Measurements from ENCODE around the gene CFAP20DC. TPM values are rescaled to one million over a fixed set of nuclear protein-coding genes. Genes with fewer than 3 reads are reported as not detected.
"Not testable (repeated sequence)": the region's sequence is repeated elsewhere in the genome, so short reads cannot be mapped to it uniquely, and the experiment has no call there.

CFAP20DC gene
- total RNA-seq, 2 experiments from 2014 or later, result 1.0 to 1.8 TPM

DNA sequence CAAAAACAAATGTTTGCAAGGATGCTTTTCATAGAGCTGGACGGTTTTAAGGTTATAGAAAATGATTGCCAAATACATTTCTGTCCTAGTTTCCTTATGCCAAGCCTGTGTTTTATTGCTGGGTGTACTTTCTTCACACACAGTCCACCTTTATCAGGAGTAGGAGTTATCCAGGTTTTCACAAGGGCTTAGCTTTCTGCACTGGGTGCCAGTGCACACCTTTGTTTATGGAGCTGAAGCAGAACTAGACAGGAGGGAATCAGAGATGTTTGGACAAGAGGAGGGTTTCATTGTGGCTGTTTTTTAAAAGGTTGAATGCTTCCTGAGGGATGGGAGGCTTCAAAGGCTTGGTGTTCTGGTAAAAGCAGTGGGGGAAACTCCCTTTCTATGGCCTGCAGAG is 353.7 kb downstream of the CFAP20DC start:
- POLR2A ChIA-PET, result interaction anchor here (1.3 kb wide), 1 partner anchor 16 kb away, joined by 3 read pairs; no protein-coding TSS in a partner anchor

DNA sequence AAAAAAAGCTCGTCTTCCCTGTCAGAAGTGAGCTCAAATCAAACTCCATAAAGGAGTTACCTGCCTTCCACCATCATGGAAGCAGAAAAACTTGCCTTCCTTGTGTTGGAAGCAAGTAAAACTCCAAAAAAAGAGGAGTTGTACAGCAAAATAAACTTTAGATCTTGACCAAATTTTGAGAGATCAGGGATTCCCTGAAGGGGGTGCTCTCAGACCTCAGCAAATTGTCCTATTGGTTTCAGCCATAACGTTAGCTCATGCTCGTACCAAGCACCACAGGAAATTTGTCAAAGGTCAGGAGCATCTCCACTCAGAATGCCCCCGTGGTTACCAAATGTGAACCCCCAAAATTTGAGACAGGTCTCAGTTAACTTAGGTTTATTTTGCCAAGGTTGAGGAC is 354.5 kb downstream of the CFAP20DC start:
- H3K36me3 ChIP-seq (ENCODE audit: insufficient read depth, low read length); H3K9me2 ChIP-seq (ENCODE audit: insufficient read depth, low read length); CTCF ChIA-PET (ENCODE audit: unreplicated experiment); H4K20me1 ChIP-seq (ENCODE audit: insufficient read depth, low read length); intact Hi-C loops (cut with micrococcal nuclease; ENCODE audit: unreplicated experiment); H3K4me2 ChIP-seq (ENCODE audit: low read length); H2AFZ ChIP-seq (ENCODE audit: low read length); H3K4me1 ChIP-seq (ENCODE audit: insufficient read depth, low read length, poor library complexity, severe bottlenecking); H3K4me3 ChIP-seq (ENCODE audit: low read depth, low read length, poor library complexity, severe bottlenecking); H3K79me2 ChIP-seq (ENCODE audit: insufficient read depth, low read depth, low read length); DNase-seq (ENCODE audit: low spot score); BruUV-seq (replicated peaks); H3K27ac ChIP-seq (ENCODE audit: low read depth, low read length, poor library complexity, severe bottlenecking): not testable (repeated sequence)
- H3K9me3 ChIP-seq (ENCODE audit: low read length), result peaks cover 17% of the 10 kb centered on the region; the same call in 1 of the 2 replicates
- POLR2A ChIA-PET, result interaction anchor here (1.3 kb wide), 1 partner anchor 15 kb away, joined by 3 read pairs; no protein-coding TSS in a partner anchor

More for the DNA sequence above, 353.7 kb downstream of the CFAP20DC start:
- H2AFZ ChIP-seq (ENCODE audit: low read length), result no peak overlapping the region
- no peak overlapping the region for H3K27ac ChIP-seq (ENCODE audit: low read depth, low read length, poor library complexity, severe bottlenecking)
- H3K4me2 ChIP-seq (ENCODE audit: low read length), result no peak overlapping the region
- intact Hi-C loops (cut with micrococcal nuclease; ENCODE audit: unreplicated experiment), result no loop called here
- H3K36me3 ChIP-seq (ENCODE audit: insufficient read depth, low read length), result no peaks in the 10 kb centered on the region
- no peaks in the 10 kb centered on the region for H3K79me2 ChIP-seq (ENCODE audit: insufficient read depth, low read depth, low read length)
- H4K20me1 ChIP-seq (ENCODE audit: insufficient read depth, low read length), result no peaks in the 10 kb centered on the region
- TF ChIP-seq, protein P1, sequence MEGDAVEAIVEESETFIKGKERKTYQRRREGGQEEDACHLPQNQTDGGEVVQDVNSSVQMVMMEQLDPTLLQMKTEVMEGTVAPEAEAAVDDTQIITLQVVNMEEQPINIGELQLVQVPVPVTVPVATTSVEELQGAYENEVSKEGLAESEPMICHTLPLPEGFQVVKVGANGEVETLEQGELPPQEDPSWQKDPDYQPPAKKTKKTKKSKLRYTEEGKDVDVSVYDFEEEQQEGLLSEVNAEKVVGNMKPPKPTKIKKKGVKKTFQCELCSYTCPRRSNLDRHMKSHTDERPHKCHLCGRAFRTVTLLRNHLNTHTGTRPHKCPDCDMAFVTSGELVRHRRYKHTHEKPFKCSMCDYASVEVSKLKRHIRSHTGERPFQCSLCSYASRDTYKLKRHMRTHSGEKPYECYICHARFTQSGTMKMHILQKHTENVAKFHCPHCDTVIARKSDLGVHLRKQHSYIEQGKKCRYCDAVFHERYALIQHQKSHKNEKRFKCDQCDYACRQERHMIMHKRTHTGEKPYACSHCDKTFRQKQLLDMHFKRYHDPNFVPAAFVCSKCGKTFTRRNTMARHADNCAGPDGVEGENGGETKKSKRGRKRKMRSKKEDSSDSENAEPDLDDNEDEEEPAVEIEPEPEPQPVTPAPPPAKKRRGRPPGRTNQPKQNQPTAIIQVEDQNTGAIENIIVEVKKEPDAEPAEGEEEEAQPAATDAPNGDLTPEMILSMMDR (conservative IDR thresholded peaks at IDR 0.05; ENCODE audit: low read length), result no peak
- TF ChIP-seq EZH2phosphoT487 (IDR thresholded peaks at IDR 0.05; ENCODE audit: borderline replicate concordance, low read depth, low read length), result no peak
- H3K4me1 ChIP-seq (ENCODE audit: insufficient read depth, low read length, poor library complexity, severe bottlenecking), result no peaks in the 10 kb centered on the region
- CTCF ChIA-PET (ENCODE audit: unreplicated experiment), result no interaction called here
- no peak overlapping the region for H3K4me3 ChIP-seq (ENCODE audit: low read depth, low read length, poor library complexity, severe bottlenecking)
- no peak for DNase-seq (ENCODE audit: low spot score)
- H3K9me3 ChIP-seq (ENCODE audit: low read length), result peaks cover 12% of the 10 kb centered on the region; the same call in 1 of the 2 replicates
- no peaks in the 10 kb centered on the region for H3K9me2 ChIP-seq (ENCODE audit: insufficient read depth, low read length)
- BruUV-seq (replicated peaks), result no TSS peak

DNA sequence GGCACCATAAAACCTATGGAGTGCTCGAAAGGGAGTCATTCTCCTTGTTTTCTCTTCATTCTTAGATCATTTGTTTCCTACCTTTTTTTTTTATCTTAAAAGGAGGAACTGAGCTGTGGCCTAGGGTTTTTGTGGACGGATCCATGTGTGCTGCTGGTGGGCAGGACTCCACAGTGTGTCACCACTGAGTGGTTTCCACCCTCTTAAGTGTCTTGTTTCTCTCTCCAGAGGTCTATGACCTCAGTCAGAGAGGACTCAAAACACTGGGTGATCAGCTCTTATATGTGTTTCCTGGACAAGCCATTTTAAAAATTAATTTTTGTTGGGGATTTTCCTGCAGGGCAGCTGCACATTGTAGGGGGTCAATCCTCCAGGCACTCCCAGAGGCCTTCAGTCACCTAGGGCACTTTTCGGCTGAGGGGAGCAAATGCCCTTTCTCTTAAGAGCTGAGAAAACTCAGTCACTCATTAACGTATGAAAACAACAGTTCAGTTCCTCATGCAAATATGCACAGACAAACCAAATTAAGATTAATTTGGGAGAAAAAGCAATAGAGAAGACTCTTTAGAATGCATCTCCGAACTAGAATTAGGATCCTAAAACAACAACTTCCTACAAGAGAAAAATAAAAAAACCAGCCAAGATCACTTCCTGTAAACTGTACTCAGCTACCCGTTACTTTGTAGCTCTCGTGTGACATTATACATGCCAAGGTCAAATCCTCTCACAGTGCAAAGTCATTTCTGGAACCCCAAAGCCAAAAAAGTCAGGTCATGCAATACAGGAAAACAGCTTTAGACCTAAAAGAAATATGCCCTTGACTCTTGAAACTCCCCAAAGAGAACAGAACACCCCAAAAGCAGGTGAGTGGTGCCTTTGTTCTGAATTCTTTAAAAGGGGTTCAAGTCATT is 355.6 kb downstream of the CFAP20DC start:
- no peak for TF ChIP-seq EZH2phosphoT487 (IDR thresholded peaks at IDR 0.05; ENCODE audit: borderline replicate concordance, low read depth, low read length)
- TF ChIP-seq, protein P1 (conservative IDR thresholded peaks at IDR 0.05; ENCODE audit: low read length), result no peak

More for the DNA sequence above, 355.6 kb downstream of the CFAP20DC start:
- H3K27ac ChIP-seq (ENCODE audit: low read depth, low read length, poor library complexity, severe bottlenecking), result no peak overlapping the region
- no peaks in the 10 kb centered on the region for H4K20me1 ChIP-seq (ENCODE audit: insufficient read depth, low read length)
- H3K4me2 ChIP-seq (ENCODE audit: low read length), result no peak overlapping the region
- no peaks in the 10 kb centered on the region for H3K9me2 ChIP-seq (ENCODE audit: insufficient read depth, low read length)
- H3K36me3 ChIP-seq (ENCODE audit: insufficient read depth, low read length), result no peaks in the 10 kb centered on the region
- POLR2A ChIA-PET, result interaction anchor here (0.6 kb wide), 1 partner anchor 527 kb away, joined by 3 read pairs; no protein-coding TSS in a partner anchor
- DNase-seq (ENCODE audit: low spot score), result no peak
- CTCF ChIA-PET (ENCODE audit: unreplicated experiment), result no interaction called here
- no peak overlapping the region for H3K4me3 ChIP-seq (ENCODE audit: low read depth, low read length, poor library complexity, severe bottlenecking)
- no peaks in the 10 kb centered on the region for H3K79me2 ChIP-seq (ENCODE audit: insufficient read depth, low read depth, low read length)
- no peaks in the 10 kb centered on the region for H3K4me1 ChIP-seq (ENCODE audit: insufficient read depth, low read length, poor library complexity, severe bottlenecking)
- H3K9me3 ChIP-seq (ENCODE audit: low read length), result peaks cover 17% of the 10 kb centered on the region; the same call in 1 of the 2 replicates
- intact Hi-C loops (cut with micrococcal nuclease; ENCODE audit: unreplicated experiment), result no loop called here
- H2AFZ ChIP-seq (ENCODE audit: low read length), result no peak overlapping the region
- no TSS peak for BruUV-seq (replicated peaks)
